COLO668 (cell line): ENCODE results near the gene DECR2.
A peak's percentile ranks its signal among the peaks of the same experiment; 100 is the strongest.
"Not testable (repeated sequence)": the region's sequence is repeated elsewhere in the genome, so short reads cannot be mapped to it uniquely, and the experiment has no call there.

ENCODE experiments used
- DNase-seq: peaks from one replicate; lab custom pipeline; 2025; ENCODE audit not compliant: unreplicated experiment; lab: John Stamatoyannopoulos, UW

Gene DECR2

DNA sequence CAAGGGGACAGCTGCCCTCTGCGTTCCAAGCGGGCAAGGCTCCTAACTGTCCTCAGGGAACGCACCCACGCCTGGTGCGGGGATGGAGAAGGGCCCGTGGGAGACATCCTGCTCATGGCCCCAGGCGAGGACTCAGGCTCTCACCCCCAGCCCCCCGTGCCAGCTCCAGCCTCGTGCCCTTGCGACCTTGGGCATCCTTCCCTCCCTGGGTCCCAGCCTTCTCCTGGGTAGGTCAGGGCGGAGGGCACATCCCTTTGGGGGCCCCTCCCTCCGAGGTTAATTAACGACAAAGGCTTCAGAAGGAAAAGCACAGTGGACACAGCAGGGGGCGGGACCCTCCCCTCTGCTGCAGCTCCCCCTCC, 22.9 kb upstream of the DECR2 start:
- no peak for DNase-seq

DNA sequence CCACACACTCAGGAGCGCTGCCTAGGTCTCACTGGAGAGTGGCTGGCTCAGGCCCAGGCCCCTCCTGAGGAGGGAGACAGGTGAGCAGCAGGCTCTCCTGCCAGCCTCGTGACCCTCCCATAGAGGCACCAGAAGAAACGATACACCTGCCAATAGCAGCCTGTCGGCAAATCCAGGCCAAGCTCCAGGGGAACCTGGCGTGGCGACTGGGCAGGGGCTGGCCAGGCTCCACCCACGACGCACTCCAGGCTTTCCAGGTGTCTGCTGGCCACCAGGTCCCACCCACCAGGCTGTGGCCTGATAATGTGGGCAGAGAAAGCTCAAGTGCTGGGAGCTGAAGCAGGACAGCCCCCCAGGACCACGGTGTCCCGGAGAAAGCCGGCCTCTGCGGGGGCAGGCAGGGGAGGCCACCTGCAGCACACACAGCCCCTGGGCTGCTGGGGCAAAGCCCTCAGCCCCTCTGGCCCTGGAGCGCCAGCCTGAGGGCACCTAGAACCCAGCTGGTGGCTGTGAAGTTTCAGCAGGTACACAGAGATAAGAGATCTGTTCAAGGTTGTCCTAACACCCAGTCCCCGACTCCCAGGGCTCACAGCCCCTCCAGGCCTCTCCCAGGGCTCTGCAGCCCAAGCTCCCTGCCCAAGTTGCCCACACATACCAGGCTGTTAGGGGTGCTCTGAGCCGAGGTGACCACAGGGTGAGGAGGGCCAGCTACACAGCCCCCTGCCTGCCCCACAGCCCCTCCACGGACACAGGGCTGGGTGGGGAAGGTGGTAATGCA, 22.3 kb upstream of the DECR2 start:
- peak; percentile 94 for DNase-seq

DNA sequence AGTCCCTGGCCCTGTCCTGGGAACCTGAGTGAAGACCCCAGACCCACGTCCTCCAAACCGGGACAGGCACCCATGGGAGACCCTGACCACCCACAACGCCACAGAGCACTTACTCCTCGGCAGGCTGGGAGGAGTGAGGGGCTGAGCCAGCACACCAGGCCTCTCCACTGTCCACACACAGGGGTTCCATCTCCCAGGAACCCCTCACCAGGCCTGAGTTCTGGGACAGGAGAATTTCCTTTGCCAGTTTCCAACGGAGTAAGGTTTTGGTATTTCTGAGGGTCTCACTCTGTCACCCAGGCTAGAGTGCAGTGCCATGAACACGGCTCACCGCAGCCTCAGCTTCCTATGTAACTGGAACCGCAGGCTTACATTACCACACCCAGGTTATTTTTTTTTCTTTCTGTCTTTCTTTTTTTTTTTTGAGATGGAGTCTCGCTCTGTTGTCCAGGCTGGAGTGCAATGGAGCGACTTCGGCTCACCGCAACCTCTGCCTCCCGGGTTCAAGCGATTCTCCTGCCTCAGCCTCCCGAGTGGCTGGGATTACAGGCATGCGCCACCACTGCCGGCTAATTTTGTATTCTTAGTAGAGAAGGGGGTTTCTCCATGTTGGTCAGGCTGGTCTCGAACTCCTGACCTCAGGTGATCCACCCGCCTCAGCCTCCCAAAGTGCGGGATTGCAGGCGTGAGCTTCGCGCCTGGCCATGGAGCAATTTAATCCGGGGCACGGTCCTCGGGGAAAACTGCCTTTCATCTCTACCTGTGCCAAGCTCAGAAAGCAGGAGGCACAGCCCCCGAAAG, 21.5 kb upstream of the DECR2 start:
- no peak for DNase-seq

DNA sequence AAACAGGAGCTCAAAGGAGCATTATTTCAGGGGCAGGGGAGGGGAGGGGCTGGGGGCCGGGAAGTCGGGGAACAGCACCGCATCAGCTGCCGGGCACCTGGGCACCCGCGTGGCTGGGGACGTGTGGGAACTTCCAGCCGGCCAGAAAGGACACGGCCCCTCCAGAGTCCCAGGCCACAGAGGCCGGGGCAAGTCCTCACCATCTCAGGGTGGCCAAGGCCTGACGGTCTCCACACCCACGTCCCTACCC, 21.0 kb upstream of the DECR2 start:
- DNase-seq = peak; percentile 41

DNA sequence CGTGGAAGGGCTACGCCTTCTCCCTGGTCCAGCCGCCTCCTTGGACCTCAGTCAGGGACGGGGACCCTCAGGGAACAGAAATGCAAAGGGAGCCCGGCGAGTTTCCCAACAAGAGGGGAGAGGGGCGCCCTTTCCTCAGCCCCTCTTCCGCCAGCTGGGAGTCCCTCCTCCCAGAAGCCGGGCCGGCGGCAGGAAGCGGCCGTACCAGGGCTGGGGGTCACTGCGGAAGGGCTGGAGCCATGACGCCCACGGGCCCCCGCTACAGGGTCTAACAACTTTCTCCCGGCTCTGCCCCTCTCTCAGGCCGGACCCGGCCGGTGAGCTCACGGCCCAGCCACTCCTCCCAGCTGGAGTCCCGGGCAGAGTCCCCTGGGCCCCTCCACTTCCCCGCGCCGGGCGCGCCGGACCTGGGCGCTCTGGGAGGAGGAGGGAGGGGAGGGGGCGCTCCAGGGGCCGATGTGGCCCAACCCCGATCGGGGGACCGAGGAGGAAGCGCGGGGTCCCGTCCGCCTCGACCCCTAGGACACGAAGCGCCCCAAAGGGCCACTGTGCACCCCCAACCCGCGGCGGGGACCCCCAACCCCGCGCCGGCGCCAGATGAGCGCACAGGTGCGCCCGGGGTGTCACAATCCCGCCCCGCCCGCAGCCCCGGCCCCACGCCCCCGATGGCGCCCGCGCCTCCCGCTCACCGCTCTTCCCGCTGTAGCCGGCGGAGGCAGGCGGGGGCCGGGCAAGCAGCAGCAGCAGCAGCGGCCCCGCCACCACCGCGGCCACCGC, 20.5 kb upstream of the DECR2 start:
- peak; percentile 70 for DNase-seq

DNA sequence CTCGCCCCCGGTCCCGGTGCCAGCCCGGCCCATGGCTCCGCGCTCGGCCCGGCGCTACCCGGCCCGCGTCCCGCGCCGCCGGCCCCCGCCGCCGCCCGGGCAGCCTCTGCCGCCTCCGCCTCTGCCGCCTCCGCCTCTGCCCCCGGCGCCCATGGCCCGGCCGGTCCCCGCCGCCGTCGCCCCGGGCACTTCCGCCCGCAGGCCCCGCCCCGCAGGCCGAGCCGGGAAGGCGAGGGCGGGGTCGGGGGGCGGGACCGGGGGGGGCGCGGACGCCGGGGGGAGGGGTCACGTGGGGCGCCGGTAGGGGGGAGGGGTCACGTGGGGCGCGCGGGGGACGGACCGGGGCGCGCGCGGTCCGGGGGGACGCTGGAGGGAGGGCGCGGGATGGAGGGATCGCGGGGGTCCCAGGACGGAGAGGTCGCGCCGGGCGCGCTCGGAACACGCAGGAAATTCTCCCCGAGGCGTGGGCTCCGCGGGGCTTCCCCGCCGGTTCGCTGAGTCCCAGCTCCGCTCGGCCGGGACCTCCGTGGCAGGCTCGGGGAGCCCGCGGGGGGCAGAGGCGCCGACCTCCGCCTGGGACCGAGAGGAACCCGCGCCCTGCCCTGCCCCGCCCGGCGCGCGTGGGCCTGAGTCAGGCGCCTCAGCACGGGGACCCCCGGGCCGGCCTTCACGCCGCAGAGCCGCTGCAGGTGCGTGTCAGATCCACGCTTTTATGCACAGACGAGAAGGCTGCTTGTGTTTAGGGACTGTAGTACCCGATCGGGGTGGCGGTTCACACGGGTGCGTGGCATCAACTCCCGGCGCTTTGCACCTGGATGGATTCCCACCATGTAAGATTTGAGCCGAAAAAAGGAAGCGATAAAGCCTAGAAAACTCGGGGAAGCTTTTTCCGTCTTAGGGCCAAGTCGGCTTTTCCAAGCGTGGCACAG, 19.6 kb upstream of the DECR2 start, which contains the start of gene PGAP6:
TSS of gene PGAP6 (minus strand) at position 190 of the 929 bp plus-strand sequence. CDS start at position 33, 157 bp downstream.
- DNase-seq = peak; percentile 85

DNA sequence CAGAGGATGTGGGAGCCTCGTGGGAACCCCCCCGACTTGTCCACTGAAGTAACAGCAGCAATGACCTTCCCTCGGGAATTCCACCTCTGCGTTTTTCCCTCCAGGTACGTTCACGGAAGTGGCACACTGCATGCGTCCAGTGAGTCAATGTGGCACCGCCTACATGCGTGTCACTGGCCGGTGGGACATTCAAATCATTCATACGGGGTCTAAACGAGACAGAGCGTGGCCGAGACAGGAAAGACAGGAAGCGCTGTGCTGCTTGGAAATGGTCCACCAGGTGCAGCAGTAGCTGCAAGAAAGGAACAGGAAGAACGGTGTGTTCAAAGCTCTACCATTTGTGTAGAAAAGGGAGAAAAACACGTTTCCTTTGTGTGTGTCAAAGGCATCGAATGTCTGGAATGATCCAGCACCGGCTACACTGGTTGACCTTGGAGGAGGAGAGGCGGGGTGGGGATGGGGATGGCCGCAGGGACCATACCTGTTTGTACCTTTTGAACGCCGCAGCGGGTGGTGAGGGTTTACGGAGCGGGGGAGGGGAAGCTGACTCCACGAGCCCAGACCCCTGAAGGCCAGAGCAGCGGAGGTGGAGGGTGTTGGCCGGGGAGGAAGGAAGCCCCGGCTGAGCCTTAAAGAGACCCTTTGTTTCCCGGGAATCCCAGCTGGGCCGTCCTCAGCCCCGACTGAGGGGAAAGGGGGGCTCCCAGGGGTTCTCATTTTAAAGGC, 18.2 kb upstream of the DECR2 start:
- DNase-seq = peak; percentile 77

DNA sequence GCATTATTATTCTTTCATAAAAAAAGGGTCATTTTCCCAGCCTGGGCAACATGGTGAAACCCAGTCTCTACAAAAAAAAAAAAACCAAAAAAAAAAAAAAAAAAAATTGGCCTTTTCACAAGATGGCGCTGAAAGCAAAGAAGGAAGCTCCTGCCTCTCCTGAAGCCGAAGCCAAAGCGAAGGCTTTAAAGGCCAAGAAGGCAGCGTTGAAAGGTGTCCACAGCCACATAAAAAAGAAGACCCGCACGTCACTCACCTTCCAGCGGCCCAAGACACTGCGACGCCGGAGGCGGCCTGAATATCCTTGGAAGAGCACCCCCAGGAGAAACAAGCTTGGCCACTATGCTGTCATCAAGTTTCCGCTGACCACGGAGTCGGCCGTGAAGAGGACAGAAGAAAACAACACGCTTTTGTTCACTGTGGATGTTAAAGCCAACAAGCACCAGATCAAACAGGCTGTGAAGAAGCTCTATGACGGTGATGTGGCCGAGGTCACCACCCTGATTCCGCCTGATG, 15.0 kb upstream of the DECR2 start:
- DNase-seq = no peak

DNA sequence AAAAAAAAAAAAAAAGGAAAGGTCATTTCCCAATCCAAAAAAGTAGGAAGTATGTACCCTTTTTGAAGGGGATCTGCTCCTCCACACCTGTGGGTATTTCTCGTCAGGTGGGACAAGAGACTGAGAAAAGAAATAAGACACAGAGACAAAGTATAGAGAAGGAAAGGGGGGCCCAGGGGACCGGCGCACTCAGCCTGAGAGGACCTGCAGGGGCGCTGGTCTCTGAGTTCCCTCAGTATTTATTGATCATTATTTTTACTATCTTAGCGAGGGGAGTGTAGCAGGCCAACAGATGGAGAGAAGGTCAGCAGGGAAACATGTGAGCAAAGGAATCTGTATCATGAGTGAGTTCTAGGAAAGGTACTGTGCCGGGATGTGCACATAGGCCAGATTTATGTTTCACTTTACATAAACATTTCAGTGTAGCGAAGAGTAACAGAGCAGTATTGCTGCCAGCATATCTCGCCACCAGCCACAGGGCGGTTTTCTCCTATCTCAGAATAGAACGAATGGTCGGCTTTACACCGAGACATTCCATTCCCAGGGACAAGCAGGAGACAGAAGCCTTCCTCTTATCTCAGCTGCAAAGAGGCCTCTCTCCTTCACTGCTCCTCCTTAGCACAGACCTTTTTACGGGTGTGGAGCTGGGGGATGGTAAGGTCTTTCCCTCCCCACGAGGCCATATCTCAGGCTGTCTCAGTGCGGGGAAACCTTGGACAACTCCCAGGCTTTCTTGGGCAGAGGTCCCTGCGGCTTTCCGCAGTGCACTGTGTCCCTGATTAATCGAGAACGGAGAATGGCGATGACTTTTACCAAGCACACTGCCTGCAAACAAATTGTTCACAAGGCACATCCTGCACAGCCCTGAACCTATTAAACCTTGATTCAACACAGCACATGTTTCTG, 13.7 kb upstream of the DECR2 start:
- not testable (repeated sequence) for DNase-seq

DNA sequence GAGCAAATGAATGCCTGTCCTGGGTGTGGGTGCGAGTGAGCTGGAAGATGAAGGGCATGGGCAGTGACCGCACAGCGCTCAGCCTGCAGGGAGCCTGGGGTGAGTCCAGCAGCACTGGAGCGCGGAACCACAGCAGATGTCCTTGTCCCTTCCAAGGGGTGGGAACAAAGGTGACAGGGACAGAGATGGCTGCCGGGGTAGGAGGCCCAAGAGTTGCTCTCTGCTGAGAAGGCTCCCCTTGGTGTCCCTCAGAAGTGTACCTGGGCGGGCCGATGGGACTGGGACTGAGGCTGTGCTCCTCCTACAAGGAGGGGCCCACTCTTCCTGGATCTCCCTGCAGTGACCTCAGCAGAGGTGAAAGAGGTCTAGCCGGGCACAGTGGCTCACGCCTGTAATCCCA, 12.3 kb upstream of the DECR2 start:
- no peak for DNase-seq

DNA sequence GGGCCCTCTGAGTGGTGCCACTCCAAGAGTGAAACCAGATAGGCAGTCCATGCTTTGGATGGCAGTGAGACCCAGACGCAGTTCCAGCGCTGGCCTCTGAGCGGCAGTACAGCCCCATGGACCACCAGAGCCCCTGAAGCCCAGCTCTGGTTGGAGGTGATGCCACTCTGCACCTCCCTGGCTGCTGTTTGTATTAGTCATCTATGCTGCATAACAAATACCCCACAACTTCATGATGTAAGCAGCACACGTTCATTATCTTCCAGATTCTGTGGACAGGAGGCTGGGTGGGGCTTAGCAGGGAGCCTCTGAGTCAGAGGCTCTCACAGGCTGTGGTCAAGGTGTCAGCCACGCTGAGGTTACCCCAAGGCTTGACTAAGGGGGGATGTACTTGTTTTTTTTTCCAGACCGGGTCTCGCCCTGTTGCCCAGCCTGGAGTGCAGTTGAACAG, 9.8 kb upstream of the DECR2 start:
- peak; percentile 65 for DNase-seq

DNA sequence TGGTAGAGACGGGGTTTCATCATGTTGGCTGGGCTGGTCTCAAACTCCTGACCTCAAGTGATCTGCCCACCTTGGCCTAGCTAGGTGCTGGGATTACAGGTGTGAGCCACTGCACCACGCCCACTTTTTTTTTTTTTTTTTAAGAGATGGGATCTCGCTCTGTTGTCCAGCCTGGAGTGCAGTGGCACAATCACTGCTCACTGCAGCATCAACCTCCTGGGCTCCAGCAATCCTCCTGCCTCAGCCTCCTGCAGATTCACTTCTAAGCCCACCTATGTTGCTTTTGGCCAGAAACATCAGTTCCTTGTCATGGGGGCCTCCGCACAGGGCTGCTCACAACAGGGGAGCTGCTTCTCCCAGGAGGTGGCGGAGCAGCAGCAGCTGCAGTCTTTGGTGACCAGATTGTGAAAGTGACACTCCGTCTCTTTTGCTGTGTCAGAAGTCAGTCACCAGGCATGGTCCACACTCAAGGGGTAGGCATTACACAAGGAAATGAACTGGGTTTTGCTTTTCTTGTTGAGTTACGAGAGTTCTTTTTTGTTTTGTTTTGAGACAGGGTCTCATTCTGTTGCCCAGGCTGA, 9.1 kb upstream of the DECR2 start:
- DNase-seq = no peak

DNA sequence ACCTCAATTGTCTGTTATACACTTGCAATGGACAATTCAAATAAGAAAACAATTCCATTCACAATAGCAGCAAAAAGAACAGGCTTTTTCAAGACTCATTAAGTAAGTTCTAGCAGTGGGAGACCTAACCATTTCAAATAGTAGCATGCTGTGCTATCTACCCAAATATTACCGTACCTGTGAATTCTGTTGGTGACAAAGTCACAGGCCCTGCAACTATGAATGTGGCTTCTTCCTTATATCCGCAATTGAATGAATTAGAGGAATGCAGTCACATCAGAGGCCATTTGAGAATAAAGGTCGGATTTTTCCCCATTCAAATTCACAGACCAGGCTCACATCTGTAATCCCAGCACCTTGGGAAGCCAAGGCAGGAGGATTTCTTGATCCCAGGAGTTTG, 5.5 kb upstream of the DECR2 start:
- no peak for DNase-seq

DNA sequence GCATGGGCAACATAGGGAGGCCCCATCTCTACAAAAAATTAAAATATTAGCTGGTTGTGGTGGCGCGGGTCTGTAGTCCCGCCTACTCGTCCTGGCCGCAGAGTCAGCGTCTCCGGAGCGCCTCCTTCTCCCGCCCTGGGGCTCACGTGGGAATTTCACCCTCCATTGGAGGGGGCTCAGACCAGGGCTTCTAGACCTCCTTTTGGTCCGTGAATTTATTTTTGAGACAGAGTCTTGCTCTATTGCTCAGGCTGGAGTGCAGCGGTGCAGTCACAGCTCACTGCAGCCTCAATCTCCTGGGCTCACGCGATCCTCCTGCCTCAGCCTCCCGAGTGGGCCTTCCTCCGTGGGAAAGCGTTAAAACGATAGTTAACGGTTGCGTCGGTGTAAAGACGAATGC, 5.1 kb upstream of the DECR2 start:
- no peak for DNase-seq

DNA sequence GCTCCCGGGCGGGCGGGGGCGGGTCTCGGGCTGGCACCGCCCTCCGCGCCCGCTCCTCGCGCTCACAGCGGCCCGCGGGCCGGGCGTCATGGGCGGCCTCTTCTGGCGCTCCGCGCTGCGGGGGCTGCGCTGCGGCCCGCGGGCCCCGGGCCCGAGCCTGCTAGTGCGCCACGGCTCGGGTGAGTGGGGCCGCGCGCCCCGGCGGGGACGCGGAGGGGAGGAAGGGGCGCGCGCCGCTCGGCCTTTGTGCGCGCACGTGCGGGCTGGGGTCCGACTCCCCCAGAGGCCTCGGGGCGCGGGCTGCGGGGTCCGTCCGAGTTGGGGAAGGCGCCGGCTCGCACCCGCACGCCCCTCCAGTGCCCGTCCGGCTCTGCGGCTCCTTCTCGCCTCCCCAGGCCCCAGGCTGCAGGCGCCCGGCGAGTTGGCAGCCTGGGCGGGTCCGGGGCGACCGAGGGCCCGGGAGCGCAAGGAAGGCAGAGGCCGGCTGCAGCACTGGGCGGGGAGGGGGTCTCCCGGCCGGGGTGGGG, 4.5 kb upstream of the DECR2 start, which contains the start of gene NME4:
TSS of gene NME4 (plus strand) at position 65 of the 527 bp plus-strand sequence. CDS start at position 89, 24 bp downstream.
- peak; percentile 48 for DNase-seq

DNA sequence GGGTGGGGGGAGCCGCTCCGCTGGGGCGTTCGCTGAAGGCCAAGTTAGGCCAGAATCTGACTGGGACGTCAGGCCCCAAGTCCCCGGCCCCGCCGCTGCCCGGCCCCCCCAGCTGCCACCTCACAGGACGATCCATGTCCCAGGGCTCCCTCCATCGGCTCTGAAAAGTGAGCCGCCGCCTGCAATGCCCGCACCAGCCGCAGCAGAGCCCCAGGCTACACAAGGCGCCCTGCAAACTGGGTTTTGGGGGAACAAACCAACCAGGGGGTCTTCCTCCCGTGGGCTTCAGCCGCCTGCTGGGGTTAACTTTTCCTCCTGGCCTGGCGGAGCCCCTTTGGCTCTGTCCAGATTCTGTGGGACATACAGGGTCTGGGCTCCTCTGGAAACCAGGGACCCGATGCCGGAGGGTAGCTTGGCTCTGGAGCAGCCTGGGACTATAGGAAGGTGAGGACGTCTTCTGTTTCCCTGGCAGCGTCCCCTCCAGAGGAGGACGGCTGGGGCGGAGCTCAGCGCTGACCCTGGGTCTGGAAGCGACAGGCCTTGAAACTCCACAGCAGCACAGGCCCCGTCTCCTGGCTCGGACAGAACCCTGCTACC, 3.9 kb upstream of the DECR2 start:
- DNase-seq = peak; percentile 29

DNA sequence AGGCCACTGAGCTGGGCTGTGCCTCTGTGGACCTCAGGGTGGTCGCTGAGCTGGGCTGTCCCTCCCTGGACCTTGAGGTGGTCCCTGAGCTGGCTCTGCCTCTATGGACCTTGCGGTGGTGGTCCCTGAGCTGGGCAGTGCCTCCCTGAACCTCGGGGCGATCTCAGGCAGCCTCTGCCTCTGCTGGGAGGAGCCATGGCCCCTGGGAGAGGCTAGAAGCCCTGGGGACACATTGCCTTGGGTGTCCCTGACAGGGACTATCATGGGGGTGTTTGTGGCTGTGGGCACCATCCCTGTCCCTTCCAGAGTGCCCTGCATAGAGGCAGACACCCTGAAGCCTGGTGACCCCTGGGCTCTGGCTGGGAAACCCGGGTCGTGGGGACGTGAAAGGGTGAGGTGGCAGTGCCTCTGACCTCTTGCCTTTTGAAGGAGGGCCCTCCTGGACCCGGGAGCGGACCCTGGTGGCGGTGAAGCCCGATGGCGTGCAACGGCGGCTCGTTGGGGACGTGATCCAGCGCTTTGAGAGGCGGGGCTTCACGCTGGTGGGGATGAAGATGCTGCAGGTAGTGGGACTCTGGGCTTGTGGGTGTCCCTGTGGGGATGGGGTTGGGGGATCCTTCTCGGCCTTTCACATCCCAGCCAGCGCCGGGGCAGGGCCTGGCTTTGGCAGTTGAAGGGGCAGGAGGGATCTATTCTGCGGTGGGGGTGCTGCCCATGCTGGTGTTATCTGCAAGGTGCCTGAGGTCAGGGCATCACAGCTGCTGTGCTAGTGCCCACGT, 2.9 kb upstream of the DECR2 start:
- no peak for DNase-seq
